ENCODE data around the gene CCL22. TPM values are rescaled to one million over a fixed set of nuclear protein-coding genes. Genes with fewer than 3 reads are reported as not detected.

Gene CCL22
- total RNA-seq, 1 donor from 2014 or later, result 0.61 TPM

DNA sequence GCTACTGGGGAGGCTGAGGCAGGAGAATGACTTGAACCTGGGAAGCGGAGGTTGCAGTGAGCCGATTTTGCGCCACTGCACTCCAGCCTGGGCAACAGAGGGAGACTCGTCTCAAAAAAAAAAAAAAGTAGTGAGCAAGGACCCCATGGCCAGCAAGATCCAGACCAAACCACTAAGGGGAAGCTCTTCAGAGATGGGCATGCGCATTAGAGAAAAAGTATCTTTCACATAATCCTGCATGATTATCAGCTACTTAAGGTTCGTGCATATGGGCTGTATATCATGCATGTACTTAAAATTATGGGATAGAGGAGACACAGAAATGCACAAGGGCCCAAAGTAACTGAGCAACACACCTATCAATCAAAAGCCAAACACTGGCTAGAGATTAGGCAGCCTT, 10.7 kb upstream of the CCL22 start:
- intact Hi-C loops (cut with micrococcal nuclease), result no loop called here

DNA sequence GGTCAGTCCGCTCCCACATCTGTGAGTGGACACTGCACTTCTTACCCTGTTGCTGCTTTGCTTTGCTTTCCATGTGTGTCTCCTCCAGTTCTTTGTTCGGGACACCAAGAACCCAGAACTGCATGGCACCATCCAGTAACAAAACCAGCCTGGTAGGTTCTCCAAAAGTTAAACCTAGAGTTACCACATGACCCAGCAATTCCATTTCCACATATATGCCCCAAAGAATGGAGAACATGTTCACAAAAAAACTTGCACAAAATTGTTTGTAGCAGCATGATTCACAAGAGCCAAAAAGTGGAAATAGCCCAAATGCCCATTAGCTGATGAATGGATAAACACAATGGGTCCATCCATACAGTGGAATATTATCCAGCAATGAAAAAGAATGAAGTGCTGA, 10.3 kb upstream of the CCL22 start:
- intact Hi-C loops (cut with micrococcal nuclease), result no loop called here

DNA sequence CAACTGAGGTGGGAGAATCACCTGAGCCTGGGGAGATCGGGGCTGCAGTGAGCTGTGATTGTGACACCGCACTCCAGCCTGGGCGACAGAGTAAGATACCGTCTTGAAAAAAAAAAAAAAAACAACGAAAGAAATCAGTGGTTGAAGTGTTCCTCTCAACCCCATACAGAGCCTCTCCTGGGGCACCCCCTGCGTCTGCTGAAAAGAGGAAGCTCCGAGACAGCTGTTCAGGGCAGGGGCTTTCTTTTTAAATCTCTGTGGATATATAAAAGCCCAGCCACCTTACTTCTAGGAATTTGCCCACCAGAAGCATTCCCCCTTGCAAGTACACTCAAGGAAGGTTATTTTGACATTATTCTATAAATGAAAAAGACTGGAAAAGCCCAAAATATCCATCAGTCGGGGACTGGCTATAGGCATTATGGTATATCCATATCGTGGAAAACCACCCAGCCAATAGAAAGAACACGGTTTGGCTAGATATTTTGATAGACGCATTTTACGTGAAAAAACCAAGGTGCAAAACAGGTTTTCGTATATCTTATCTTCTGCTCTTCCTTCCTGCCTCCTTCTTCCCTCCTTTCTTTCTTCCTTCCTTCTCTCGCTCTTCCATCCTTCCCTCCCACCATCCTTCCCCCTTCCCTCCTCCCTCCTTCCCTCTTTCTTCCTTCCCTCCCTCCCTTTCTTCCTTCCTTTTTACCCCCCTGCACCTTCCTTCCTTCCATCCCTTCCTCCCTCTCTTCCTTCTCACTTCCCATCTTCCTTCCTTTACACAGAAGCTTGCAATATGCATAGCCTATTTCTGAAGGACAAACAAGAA, 9.2 kb upstream of the CCL22 start:
- intact Hi-C loops (cut with micrococcal nuclease), result no loop called here

DNA sequence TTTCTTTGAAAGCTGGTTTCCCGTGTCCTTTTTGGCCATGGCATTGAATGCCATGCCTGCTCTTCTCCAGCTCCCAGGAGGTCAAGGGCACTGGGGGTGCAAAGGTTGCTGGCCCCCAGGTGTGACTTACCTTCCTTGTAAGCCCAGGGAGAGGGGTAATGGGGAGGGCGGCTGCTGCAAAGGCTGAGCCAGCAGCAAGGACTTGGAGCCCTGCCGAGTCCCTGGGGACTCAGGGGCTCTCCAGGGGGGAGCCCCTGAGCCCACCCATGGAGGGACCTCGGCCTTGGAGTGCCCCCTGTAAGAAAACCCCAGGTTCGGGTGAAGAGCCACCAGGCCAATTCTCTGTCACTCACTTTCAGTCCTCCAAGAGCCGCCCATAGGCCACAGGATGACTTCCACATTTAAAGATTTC, 5.9 kb upstream of the CCL22 start:
- intact Hi-C loops (cut with micrococcal nuclease), result no loop called here

DNA sequence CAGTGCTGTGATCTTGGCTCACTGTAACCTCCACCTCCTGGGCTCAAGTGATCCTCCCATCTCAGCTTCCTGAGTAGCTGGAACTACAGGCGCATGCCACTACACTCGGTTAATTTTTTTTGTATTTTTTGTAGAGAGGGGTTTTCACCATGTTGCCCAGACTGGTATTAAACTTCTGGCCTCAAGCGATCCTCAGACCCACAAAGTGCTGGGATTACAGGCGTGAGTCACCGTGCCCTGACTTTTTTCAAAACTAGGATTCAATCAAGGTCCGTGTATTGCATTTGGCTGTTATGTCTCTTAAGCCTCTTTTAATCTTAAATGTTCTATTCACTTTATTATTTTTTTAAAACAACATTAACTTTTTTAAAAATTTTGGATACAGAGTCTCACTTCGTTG, 4.3 kb upstream of the CCL22 start:
- intact Hi-C loops (cut with micrococcal nuclease), result no loop called here

DNA sequence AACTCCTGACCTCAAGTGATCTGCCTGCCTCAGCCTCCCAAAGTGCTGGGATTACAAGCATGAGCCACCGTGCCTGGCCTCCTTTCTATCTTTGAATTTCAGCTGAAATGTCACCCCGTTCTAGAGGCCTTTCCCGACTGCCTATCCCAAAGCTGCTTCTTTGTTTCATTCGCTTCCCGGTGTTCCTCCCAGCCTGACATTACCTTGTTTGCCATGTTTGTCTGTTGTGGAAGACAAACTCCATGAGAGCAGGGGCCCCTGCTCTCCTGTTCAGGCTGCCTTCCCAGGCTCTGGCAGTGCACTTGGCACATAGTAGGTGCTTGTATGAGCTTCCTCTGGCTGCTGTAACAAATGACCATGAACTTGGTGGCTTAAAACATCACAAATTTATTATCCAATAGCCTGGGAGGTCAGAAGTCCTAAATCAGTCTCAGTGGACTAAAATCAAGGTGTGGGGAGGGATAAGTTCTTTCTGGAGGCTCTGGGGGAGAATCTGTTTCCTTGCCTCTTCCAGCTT, 2.6 kb upstream of the CCL22 start:
- intact Hi-C loops (cut with micrococcal nuclease), result no loop called here

DNA sequence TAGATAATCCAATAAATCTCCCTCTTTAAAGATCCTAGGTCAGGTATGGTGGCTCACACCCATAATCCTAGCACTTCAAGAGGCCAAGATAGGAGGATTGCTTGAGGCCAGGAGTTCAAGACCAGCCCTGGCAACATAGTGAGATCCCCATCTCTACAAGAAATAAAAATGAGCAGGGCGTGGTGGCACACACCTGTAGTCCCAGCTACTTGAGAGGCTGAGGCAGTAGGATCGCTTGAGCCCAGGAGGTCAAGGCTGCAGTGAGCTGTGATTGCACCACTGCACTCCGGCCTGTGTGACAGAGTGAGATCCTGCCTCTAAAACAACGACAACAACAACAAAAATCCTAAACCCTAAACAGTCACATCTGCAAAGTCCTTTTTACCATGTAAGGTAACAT, 2.0 kb upstream of the CCL22 start:
- intact Hi-C loops (cut with micrococcal nuclease), result no loop called here

DNA sequence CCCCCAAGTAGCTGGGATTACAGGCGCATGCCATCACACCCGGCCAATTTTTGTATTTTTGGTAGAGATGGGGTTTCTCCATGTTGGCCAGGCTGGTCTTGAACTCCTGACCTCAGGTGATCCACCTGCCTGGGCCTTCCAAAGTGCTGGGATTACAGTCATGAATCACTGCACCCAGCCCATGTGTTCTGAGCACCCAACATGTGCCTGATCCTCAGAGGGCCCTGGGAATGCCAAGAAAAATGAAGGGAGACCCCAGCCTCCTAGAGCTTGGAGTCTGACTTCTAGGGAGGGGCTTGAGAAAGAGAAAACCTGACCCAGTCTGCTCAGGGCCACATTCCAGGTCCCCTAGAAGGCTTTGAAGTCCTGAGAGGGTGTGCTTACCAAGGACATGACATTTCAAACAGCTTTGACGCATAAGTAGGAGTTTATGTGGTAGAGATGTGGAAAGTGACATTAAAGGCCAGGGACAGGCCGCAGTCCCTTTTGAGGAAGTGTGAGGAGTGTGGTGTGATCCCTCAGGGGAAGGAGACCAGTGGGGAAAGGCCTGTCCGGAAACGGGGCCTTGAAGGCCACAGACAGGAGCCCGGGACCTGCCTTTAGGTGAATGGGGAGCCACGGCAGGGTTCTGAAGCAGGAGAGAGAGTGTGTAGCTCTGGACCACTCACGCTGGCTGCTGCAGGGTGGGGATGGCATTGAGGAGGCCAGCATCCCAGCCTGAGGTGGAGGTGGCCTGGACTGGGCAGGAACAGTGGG, 1.1 kb upstream of the CCL22 start:
- intact Hi-C loops (cut with micrococcal nuclease), result no loop called here

DNA sequence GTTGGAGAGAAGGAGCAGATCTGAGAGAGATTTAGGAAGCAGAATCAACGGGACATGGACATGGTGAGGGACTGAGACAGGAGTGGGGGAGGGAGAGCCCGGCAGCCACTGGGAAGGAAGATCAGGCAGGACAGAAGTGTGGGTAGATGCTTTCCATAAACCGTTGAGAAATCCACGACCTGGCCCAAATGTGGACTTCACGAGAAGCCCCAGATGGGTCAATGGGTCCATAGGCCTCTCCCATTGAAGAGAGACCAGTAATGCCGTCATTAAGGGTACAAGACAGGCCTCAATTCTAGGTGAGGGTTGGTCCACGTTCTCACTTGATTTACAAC, 530 bp upstream of the CCL22 start:
- intact Hi-C loops (cut with micrococcal nuclease), result no loop called here

DNA sequence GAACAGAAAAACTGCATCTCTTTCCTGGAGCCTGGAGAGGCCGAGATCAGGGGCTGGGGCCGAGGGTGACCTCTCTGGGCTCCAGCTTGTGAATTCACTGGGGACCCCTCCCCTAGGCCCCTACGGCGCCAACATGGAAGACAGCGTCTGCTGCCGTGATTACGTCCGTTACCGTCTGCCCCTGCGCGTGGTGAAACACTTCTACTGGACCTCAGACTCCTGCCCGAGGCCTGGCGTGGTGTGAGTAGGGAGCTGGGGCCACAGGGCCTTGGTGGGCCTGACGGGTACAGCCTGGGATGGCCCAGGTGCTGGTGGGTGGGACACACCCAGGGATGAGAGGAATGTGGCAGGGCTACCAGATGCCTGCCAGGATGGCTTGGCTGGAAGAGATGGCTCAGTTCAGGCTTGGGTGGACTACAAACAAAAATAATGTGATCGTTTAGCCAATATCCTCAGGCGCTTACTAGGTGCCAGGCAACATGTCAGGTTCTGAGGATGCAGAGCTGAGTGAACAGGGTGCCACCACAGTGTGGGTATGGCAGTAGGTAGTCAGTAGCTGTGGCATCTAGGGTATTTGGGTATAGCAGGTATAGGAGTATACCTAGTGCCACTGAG, 1.8 kb downstream of the CCL22 start:
- intact Hi-C loops (cut with micrococcal nuclease), result no loop called here

DNA sequence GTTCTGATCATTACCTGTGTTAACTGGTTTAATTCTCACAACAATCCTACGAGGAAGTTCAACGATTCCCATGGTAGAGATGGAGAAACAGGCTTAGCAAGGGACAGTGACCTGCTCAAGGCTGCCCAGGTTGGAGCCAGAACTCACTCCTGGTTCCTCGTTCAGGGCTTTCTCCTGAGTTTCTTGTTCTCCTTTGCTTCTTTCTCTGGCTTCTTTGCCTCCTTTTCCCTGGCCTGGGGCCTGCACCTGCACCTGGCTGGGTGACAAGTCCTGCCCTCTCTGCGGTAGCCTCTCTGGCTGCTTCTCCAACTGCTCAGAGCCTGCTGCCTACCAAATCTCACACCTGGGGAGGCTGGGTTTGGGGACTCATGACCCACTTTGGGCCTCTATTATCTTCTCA, 2.8 kb downstream of the CCL22 start:
- intact Hi-C loops (cut with micrococcal nuclease), result no loop called here

DNA sequence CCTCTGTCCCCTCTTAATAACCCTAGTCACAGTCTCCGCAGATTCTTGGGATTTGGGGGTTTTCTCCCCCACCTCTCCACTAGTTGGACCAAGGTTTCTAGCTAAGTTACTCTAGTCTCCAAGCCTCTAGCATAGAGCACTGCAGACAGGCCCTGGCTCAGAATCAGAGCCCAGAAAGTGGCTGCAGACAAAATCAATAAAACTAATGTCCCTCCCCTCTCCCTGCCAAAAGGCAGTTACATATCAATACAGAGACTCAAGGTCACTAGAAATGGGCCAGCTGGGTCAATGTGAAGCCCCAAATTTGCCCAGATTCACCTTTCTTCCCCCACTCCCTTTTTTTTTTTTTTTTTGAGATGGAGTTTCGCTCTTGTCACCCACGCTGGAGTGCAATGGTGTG, 5.6 kb downstream of the CCL22 start:
- intact Hi-C loops (cut with micrococcal nuclease), result no loop called here

DNA sequence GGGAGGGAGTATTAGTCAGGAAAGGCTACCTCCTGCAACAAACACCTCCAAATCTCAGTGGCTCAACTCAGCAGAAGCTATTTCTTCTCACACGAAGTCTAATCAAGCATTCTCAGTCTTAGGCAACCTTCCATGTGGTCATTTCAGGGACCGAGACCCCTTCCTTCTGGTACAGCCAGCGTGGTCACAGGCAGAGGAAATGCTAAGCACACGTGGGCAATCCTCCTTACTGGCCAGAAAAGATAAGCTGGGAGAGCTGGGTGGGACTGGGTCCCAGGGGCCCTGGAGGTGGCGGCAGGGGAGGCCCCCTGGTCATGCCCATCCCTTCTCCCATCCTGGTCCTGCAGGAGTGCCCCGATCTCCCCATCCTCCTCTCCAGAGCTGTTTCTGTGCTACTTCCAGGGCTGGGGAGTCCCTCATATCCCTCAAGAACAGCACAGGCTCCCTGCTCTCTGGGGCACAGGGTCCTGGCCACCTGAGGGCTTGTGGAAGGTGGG, 8.0 kb downstream of the CCL22 start:
- intact Hi-C loops (cut with micrococcal nuclease), result no loop called here

DNA sequence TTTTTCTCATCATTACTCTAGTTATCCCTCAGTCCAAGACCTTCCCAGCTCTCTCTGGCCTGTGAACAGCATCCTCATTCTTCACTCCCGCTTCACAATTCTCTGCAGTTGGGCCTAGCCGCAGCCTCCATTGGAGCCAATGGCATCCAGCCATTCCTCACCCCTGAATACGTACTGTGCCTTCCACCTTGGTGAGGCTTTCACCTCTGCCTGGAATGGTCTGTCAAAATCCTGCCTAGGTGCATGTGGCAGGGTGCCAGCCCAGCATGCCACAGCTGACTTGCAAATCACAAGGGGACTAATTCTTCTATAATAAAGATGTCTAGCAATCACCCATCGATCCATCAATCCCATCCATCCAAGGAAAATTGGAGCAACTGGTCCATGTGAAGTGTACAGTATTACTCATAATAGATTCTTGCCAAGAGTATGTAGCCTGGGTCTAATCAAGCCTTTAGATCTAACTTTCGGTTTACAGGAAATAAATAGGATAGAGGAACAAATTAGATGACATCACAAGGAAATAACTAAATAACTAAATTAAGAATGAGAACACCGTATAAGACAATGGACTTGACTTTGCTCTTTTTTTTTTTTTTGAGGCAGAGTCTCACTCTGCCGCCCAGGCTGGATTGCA, 8.7 kb downstream of the CCL22 start:
- intact Hi-C loops (cut with micrococcal nuclease), result no loop called here

DNA sequence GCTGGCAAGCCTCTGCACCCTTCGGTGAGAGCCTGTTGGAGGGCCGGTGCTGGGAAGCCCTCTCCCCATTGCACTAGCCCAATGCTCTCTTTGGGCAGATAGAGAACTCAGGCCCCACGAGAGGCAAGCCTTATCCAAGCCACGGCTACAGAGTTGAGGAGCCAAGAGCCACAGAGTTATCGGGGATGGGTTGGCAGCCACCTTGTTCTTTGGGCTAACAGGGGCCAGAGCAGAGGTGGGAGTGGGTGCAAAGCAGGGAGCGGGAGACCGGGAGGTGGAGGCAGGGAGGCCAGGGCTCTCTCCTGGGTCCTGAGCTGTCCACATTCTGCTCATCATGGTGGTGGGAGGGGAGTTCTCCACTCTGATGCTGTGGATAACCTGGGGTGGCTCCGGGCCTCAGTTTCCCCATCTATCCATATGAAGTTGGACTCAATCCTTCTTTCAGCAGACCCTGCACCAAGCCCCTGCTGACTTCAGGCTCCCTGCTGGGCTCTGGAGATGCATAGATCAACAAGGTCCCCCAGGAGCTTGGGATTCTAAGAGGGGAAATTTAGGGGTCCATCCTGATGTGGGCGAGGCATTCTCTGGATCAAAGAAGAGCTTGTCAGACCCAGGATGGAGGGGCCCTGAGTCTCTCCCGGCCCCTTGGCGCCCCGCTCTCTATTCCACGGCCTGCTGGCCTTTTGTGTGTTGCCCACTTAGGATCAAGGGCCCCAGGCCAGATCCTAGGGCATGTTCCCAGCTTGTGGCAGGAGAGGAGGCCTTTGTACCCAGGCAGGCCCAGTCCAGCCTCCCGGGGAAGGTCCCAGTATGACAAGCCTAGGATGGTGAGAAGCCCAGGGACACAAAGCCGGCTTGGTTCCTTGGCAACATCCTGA, 13.2 kb downstream of the CCL22 start:
- intact Hi-C loops (cut with micrococcal nuclease), result no loop called here

DNA sequence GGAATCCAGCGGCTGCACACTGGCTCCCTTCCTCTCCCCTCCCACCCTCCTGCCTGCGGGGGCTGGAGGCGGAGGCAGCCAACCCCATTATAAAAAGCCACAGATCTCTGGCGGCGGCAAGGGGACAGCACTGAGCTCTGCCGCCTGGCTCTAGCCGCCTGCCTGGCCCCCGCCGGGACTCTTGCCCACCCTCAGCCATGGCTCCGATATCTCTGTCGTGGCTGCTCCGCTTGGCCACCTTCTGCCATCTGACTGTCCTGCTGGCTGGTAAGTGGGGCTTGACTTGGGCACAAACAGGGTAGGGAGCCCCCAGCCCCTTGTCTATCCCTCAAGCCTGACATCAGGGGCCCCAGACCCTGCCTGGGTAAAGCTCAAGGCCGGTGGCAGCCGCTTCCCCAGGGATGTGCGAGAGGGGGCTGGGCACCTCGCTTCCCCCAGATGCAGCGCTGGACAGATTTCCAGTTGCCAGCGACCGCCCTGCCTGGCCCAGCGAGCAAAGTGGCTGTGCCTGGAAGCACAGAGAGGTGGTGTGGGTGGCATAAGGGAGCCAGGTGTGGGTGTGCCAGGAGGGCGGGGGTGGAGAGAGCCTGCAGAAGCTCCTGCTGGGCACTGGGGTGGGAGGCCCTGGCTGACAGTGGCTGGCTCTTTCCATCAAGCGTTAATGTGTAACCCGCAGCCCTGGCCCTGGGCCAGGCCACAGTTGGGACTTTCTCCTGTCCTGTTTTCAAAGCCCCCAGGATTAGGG, 14.0 kb downstream of the CCL22 start, which contains the start of gene CX3CL1:
Gene CX3CL1, plus strand, starts transcription at position 119 of the 745 bp plus-strand sequence. Its CDS starts 79 bp downstream, at position 198.
- intact Hi-C loops (cut with micrococcal nuclease), result no loop called here

DNA sequence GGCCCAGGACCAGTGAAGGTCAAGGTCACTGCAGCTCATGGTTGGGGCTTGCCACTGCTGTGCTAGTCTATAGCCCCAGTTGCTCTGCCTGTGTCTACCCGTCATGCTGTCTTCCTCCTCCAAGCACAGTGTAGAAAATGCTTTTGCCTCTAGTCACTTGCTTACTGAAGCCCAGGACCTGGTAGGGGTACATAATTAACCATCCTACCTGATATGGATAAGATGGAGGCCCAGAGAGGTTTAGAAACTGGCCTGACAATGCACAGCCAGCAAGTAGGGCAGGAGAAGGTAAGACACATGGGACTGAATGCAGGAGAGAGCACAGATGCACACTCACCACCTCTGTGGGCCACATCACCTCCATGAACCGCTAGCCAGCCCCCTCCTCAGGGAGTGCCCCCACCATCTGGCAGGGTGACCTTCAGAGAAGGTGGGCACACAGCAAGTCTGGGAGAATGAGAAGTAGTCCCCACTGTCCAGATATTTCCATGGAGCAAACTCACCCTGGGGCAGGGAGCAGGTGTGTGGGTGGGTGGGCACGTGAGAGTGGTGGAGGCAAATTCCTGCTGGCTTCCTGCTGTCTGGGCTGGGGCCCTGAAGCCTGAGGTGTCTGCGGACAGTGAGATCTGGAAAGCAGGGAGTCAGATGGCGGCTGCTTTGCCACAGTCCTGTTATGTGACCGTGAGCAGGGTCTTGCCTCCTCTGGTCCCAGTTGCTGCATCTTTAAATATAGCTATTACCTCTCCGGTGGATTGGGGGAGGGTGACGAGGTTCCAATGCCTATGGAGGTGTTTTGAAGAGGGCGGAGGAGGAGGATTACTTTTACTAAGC, 14.7 kb downstream of the CCL22 start:
- intact Hi-C loops (cut with micrococcal nuclease), result no loop called here

DNA sequence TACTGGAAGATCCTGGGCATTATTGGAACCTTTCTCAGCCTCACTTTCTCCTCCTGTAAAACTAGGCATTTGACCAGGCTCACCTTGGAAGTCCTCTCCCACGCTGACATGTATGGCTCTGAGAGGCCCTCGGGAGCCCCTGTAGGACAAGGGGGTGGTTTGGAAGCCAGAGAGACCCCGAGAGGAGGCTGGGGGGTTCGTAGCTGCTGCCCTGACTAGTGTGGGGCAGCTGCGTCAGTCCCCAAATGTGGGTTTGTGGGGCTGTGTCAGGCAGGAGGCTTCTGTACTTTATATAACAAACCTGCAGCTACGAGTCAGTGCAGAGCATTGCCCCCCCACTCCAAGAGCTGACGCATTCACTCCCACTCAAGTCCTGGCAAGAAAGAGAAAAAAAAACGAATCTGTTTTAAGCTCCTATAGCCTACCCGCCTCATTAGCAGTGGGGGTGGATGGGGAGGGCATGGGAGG, 15.5 kb downstream of the CCL22 start:
- intact Hi-C loops (cut with micrococcal nuclease), result no loop called here
